Mononuclear cell (primary cell): ENCODE data around the gene RFT1. TPM values are rescaled to one million over a fixed set of nuclear protein-coding genes. Genes with fewer than 3 reads are reported as not detected.

Experiments used
- H3K27me3 ChIP-seq: 2 replicates; pipeline ENCODE4 v1.6.0; 2011; ENCODE audit warnings: low read length, control low read depth; ENCODE audit not compliant: insufficient read depth
- H3K4me1 ChIP-seq: 2 replicates; pipeline ENCODE4 v1.5.1; 2011; ENCODE audit warnings: mild to moderate bottlenecking, low read length, control low read depth; ENCODE audit not compliant: insufficient read depth
- H3K4me3 ChIP-seq: 2 replicates; pipeline ENCODE4 v1.5.1; 2011; ENCODE audit warnings: mild to moderate bottlenecking, low read length, moderate library complexity
- H3K9me3 ChIP-seq: 2 replicates; pipeline ENCODE4 v1.5.1; 2011; ENCODE audit warnings: low read depth, mild to moderate bottlenecking, control low read depth, low read length
- total RNA-seq: library from RNA; depleted of rRNA; stranded (reverse); fragments of >200 nt; gene quantifications from one replicate; pipeline ENCODE4 v1.2.3, GENCODE V29; 2012

Gene RFT1
- total RNA-seq, 1 donor, result 8.7 TPM

DNA sequence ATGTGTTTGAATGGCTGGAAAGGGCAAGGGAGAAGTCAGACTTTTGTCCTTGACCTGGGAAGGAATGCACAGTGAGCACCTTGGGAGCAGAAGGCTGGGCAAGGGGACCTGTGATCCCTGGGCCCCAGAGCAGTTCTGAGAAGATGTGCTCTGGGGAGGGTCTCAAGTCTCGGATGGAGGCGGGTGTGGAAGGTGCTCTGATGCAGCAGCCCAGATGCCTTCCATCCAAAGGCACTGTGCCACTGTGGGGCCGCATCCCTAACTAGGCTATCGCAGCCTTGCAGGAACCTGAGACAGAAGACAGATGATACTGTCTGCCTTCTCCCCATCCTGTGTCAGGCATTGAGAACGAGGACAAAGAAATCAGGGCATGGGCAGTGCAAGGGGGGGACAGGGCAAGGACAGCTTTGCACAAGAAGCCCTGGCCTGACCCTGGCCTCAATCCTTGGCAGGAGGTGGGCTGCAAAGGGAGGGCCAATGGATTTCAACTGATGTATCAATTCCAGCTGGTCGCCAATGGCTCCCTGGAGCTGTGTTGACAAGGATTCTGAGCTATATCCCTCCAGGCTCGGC is 16.2 kb upstream of the RFT1 start:
- Histone ChIP-seq H3K4me3 (no peak overlapping the region), H3K4me1 (peaks cover 47% of the 10 kb centered on the region), H3K9me3 (no peaks in the 10 kb centered on the region), H3K27me3 (no peaks in the 10 kb centered on the region)

GRCh38 chr3:53145713-53146080 is 15.5 kb upstream of the RFT1 start:
- peaks cover 54% of the 10 kb centered on the region for H3K4me1 ChIP-seq
- no peak overlapping the region for H3K4me3 ChIP-seq
- no peaks in the 10 kb centered on the region for H3K27me3 ChIP-seq
- no peaks in the 10 kb centered on the region for H3K9me3 ChIP-seq

DNA sequence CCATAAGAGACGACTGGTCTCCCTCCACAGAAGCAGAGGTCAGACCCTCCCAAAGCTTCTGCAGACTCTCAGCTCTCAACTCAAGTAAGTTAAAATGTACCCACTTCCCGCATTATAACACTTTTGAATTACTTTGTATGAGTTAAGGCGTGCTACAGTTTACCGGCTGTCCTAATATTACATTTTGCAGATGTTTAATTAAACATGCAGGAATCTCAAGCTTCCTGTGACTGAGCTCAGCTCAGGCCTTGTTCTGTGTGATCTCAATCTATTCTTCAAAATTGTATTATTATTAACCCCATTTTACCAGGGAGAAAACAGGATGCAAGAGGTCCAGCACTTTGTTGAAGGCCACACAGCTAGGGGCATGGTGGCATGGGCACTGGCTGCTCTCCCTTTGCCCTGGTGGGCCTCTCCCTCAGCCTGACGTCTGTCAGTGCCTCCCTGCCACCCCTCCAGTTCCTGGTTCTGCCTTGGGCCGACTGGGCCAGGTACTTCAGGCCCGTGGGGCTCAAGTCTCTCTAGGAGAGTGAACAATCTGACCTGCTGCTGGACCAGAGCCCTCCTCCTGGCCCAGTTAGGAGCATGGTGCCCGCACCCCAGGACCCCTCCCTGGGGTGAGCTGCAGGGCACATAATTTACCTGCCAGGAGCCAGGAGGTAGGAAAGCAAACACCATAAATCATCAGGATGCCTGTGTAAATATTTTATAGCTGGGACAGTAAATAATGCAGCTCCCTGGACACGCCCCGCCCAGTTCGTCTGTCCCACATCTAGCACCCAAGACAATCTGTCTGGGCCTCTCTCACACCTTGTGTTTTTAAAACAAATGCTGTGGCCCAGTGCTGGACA is 14.9 kb upstream of the RFT1 start:
- H3K4me1 ChIP-seq, result peaks cover 60% of the 10 kb centered on the region
- H3K4me3 ChIP-seq, result no peak overlapping the region
- H3K27me3 ChIP-seq, result no peaks in the 10 kb centered on the region
- no peaks in the 10 kb centered on the region for H3K9me3 ChIP-seq

DNA sequence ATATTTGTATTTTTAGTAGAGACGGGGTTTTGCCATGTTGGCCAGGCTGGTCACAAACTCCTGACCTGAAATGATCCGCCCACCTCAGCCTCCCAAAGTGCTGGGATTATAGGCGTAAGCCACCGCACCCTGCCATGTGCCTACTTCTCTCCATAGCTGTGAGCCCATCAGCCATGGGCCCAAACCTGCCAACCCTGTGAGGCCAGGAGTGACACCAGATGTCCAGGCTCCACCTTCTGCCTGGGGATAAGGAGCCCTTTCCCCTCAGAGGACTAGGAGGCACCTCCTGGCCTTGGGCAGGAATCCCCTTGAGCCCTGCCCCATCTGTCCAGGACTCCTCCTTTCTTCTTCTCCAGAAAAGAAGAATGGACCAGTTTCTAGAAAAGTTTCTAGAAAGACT is 14.2 kb upstream of the RFT1 start:
- Histone ChIP-seq H3K9me3 (no peaks in the 10 kb centered on the region), H3K4me3 (no peak overlapping the region), H3K27me3 (no peaks in the 10 kb centered on the region), H3K4me1 (peaks cover 64% of the 10 kb centered on the region)

DNA sequence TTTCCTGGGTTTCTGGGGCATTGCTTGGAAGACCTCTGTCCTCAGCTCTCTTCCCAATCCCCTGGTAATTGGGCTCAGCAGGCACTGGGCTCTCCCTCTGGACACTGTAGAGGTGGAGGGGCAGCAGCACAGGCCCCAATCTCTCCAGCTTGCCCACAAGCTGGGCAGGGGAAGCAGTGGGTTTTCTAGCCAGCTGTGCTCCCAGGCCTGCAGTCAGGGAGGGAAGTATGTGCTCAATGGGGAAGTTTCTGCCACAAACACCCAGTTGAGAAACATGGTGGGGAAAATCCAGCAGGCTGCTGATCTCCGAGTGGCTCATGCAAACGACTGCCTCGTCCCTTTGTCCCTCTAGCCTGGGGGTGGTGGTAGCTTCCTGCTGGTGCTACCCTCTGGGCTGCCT is 12.8 kb upstream of the RFT1 start:
- H3K9me3 ChIP-seq, result no peaks in the 10 kb centered on the region
- H3K4me1 ChIP-seq, result peaks cover 64% of the 10 kb centered on the region
- no peak overlapping the region for H3K4me3 ChIP-seq
- H3K27me3 ChIP-seq, result no peaks in the 10 kb centered on the region

- Histone ChIP-seq H3K9me3 (no peaks in the 10 kb centered on the region), H3K4me1 (peaks cover 58% of the 10 kb centered on the region), H3K27me3 (no peaks in the 10 kb centered on the region), H3K4me3 (no peak overlapping the region)
Observed at GRCh38 chr3:53140847-53141845, 10.9 kb upstream of the RFT1 start.

GRCh38 chr3:53139906-53140846 is 9.9 kb upstream of the RFT1 start:
- Histone ChIP-seq H3K9me3 (no peaks in the 10 kb centered on the region), H3K27me3 (no peaks in the 10 kb centered on the region), H3K4me3 (no peak overlapping the region), H3K4me1 (peaks cover 58% of the 10 kb centered on the region)

DNA sequence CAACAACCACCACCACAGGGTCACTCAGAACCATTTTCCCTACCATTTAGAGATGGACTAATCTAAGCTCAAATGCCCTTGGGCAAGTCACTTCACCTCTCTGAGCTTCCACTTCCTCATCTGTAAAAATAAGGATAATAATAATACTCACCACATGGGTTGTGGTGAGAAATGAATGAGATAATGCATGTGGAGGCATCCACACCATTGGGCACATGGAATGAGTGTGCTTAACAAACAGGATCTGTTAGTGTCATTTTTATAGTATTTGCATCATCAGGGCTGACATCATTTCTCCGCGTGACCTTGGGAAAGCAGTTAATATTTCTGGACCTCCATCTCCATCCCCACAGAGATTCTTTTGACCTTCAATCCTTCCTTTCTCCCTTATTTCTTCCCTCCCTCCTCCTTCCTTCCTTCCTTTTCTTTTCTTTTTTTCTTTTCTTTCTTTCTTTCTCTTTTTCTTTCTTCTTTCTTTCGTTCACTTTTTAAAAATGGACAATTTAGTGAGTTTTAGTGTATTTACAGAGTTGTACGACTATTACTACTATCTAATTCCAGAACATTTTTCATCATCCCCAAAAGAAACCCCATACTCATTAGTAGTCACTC is 7.7 kb upstream of the RFT1 start:
- no peaks in the 10 kb centered on the region for H3K27me3 ChIP-seq
- H3K4me1 ChIP-seq, result peaks cover 48% of the 10 kb centered on the region
- H3K9me3 ChIP-seq, result no peaks in the 10 kb centered on the region
- no peak overlapping the region for H3K4me3 ChIP-seq

- no peaks in the 10 kb centered on the region for H3K9me3 ChIP-seq
- no peaks in the 10 kb centered on the region for H3K27me3 ChIP-seq
- no peak overlapping the region for H3K4me3 ChIP-seq
- H3K4me1 ChIP-seq, result peaks cover 40% of the 10 kb centered on the region
Observed at GRCh38 chr3:53137221-53137620, 7.0 kb upstream of the RFT1 start.

DNA sequence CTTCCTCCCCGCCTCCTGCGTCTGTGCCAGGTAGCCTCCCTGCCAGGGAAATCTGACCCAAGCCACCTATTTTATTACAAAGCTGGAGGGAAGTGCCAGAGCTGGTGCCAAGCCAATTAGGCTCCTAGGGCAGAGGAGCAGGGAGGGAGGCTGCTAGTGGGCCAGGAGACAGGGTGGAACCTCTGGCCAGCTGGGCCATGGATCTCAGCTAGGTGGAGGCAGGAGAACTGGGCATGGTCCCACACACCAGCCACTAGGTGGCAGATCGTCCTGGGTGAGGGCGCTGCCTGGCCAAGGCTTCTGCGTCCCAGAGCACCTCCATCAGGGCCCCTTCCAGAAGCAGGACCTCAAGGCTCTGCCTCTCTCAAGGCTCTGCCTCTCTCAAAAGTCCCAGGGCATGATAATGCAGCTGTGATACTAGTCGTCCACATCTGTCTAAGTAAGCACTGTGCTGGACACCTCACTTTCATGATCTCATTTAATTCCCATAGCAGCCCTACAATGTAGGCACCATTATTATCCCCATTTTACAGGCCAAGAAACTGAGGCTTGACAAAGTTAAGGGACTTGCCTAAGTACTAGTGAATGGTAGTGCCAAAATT is 4.5 kb upstream of the RFT1 start:
- H3K9me3 ChIP-seq, result no peaks in the 10 kb centered on the region
- no peaks in the 10 kb centered on the region for H3K27me3 ChIP-seq
- peaks cover 35% of the 10 kb centered on the region for H3K4me1 ChIP-seq
- H3K4me3 ChIP-seq, result no peak overlapping the region

DNA sequence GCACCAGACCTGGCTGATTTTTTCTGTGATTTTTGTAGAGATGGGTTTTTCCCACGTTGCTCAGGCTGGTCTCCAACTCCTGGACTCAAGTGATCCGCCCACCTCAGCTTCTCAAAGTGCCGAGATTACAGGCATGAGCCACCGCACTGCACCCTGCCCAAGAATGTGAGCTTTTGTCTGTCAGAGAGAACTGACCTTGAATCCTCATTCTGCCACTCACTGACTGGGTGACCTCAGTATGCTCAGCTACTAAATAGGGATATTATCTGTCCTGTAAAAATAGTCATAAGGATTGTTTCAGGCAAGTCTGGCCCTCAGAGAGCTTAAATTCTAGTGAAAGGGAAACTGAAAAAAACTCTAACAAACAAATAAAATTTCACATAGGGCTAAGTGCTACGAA is 2.1 kb upstream of the RFT1 start:
- peaks cover 41% of the 10 kb centered on the region for H3K4me1 ChIP-seq
- no peaks in the 10 kb centered on the region for H3K27me3 ChIP-seq
- H3K4me3 ChIP-seq, result no peak overlapping the region
- H3K9me3 ChIP-seq, result no peaks in the 10 kb centered on the region

DNA sequence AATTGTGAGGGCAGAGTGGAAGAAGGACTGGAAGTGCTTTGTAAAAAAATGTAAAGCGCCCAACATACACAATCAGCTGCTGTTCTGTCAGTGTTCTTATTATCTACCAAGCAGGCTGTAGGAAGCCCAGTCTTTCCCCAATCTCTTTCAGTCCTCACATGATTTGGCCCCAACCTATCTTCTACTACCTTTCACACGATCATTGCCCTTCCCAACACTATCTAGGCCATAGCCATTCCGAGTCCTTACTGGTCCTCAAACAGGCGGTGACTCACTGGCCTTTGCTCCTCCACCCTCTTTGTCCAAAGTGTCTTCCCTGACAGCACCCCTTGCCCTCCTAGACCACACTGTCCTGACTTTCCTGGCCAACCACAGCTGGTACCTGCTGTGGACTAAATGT is 861 bp upstream of the RFT1 start:
- no peaks in the 10 kb centered on the region for H3K9me3 ChIP-seq
- peaks cover 40% of the 10 kb centered on the region for H3K4me1 ChIP-seq
- no peaks in the 10 kb centered on the region for H3K27me3 ChIP-seq
- H3K4me3 ChIP-seq, result no peak overlapping the region

GRCh38 chr3:53129344-53129743 is 891 bp downstream of the RFT1 start:
- Histone ChIP-seq H3K27me3 (no peaks in the 10 kb centered on the region), H3K9me3 (no peaks in the 10 kb centered on the region), H3K4me1 (peaks cover 37% of the 10 kb centered on the region), H3K4me3 (peak overlapping the region; percentile 73)

DNA sequence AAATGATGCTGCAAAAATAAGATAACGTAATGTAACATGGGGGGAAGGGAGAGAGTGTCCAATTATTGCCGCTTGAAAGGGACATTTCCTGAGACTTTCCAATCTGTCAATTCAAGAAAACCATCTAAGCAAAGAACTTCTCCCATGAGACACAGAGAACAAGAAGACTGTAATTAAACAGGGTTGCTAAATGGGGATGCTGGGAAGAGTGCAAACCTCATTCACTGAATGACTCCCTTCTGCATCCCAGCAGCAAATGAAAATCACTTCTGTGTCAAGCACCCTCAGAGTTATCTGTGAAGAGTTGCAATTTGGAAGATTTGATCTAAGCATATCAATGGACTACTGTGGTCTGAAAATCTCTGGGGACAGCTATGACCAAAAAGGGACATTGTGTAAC is 3.6 kb downstream of the RFT1 start:
- H3K27me3 ChIP-seq, result no peaks in the 10 kb centered on the region
- H3K9me3 ChIP-seq, result no peaks in the 10 kb centered on the region
- no peak overlapping the region for H3K4me3 ChIP-seq
- peaks cover 53% of the 10 kb centered on the region for H3K4me1 ChIP-seq
